NT2/D1 (cell line): Measurements from ENCODE around the gene GAL3ST2.
"Not testable (repeated sequence)": the region's sequence is repeated elsewhere in the genome, so short reads cannot be mapped to it uniquely, and the experiment has no call there.

ENCODE experiments used
- DNase-seq: peaks from one replicate; pipeline ENCODE4 v3.0.0-alpha.2; 2011; ENCODE audit warnings: low read depth, low spot score
- H3K27me3 ChIP-seq: 2 replicates; pipeline ENCODE4 v1.6.0; 2011; ENCODE audit warnings: mild to moderate bottlenecking; ENCODE audit not compliant: insufficient read length, insufficient read depth
- H3K36me3 ChIP-seq: 2 replicates; pipeline ENCODE4 v1.6.1; 2011; ENCODE audit warnings: mild to moderate bottlenecking, low read length, mixed read lengths; ENCODE audit not compliant: insufficient read depth, insufficient read length
- H3K4me1 ChIP-seq: 2 replicates; pipeline ENCODE4 v1.5.1; 2011; ENCODE audit not compliant: insufficient read depth, insufficient read length
- H3K4me3 ChIP-seq: 2 replicates; pipeline ENCODE4 v1.5.1; 2011; ENCODE audit warnings: low read depth; ENCODE audit not compliant: insufficient read length
- H3K9ac ChIP-seq: 2 replicates; pipeline ENCODE4 v1.6.0; 2011; ENCODE audit warnings: low read depth; ENCODE audit not compliant: insufficient read length
- H3K9me3 ChIP-seq: 2 replicates; pipeline ENCODE4 v1.5.1; 2011; ENCODE audit warnings: mild to moderate bottlenecking, low read length; ENCODE audit not compliant: insufficient read depth
- SUZ12 ChIP-seq: IDR thresholded peaks from 2 replicates; pipeline ENCODE4 v1.6.1; 2011; ENCODE audit not compliant: insufficient read length, insufficient read depth; ENCODE audit errors: extremely low read depth
- YY1 ChIP-seq: IDR thresholded peaks from 2 replicates; pipeline ENCODE4 v1.6.1; 2011; ENCODE audit not compliant: insufficient read length, insufficient read depth
- ZNF274 ChIP-seq: IDR thresholded peaks from 2 replicates; pipeline ENCODE4 v1.6.1; 2011; ENCODE audit warnings: mild to moderate bottlenecking, low read depth, low read length

The GAL3ST2 gene

GRCh38 chr2:241741016-241741415 is 35.6 kb upstream of the GAL3ST2 start:
- Histone ChIP-seq H3K9me3 (no peaks in the 10 kb centered on the region), H3K27me3 (no peaks in the 10 kb centered on the region), H3K4me3 (no peak overlapping the region), H3K36me3 (peaks cover 44% of the 10 kb centered on the region), H3K4me1 (peaks cover 10% of the 10 kb centered on the region), H3K9ac (no peak overlapping the region)
- TF ChIP-seq YY1 (no peak), SUZ12 (no peak), ZNF274 (no peak)
- DNase-seq, result no peak

- H3K4me1 ChIP-seq, result peaks cover 6% of the 10 kb centered on the region
- peaks cover 47% of the 10 kb centered on the region for H3K36me3 ChIP-seq
- TF ChIP-seq ZNF274 (no peak), SUZ12 (no peak), YY1 (no peak)
- no peak overlapping the region for H3K4me3 ChIP-seq
- no peaks in the 10 kb centered on the region for H3K9me3 ChIP-seq
- no peak overlapping the region for H3K9ac ChIP-seq
- no peaks in the 10 kb centered on the region for H3K27me3 ChIP-seq
- DNase-seq, result no peak
Measured at GRCh38 chr2:241742320-241742939, 34.2 kb upstream of the GAL3ST2 start.

DNA sequence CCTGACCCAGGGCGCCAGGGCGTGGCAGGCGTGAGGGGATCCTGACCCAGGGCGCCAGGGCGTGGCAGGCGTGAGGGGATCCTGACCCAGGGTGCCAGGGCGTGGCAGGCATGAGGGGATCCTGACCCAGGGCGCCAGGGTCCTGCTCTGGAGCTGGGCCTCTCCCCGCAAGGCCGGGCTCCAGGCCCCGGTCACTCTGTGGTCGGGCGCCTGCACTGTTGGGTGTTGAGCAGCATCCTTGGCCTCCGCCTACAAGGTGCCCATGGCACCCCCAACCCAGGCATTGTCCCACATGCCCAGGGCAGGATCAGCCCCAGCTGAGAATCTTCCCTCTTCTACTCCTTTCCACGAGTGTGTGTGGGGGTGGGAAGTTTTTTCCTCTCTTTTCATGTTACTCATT is 33.6 kb upstream of the GAL3ST2 start:
- H3K9me3 ChIP-seq, H3K4me1 ChIP-seq, H3K4me3 ChIP-seq, H3K9ac ChIP-seq, DNase-seq, H3K27me3 ChIP-seq: not testable (repeated sequence)
- H3K36me3 ChIP-seq, result peaks cover 44% of the 10 kb centered on the region

GRCh38 chr2:241743620-241744019 is 33.0 kb upstream of the GAL3ST2 start:
- Histone ChIP-seq H3K27me3 (no peaks in the 10 kb centered on the region), H3K36me3 (peaks cover 38% of the 10 kb centered on the region), H3K9ac (no peak overlapping the region), H3K4me3 (no peak overlapping the region), H3K4me1 (peaks cover 3% of the 10 kb centered on the region), H3K9me3 (no peaks in the 10 kb centered on the region)
- TF ChIP-seq ZNF274 (no peak), SUZ12 (no peak), YY1 (no peak)
- no peak for DNase-seq

DNA sequence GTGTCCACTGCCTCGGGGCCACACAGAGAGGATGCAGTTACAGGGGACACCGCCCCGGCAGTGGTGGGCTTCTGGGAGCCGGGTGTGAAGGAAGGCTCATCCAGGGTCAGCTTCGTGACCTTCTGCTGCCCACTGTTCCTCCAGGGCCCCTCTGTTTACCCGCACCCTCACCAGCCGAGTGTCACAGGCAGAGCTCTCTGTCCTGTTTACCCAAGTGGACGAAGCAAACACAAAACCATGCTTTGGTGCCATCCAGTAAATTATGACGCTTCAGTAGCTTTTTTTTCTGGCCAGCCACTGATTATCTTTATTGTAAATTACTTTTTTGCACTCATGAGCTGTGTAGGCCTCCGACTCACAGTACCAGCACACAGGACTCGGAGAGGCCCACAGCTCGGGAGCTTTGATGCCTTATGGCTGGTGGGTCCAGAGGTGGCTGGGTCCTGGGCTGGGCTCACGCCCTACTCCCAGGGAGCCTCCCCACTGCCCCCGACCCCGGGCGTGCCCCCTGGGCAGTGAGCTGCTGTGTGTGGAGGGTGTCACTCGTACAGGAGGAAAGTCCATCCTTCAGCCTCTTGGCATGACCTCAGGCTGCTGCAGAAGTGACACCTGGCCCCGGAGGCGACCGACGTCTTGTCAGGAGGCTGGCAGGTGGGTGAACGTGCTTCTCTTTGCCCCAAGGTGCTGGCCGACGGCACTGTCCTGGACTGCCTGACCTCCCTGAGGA is 32.4 kb upstream of the GAL3ST2 start:
- no peaks in the 10 kb centered on the region for H3K9me3 ChIP-seq
- H3K36me3 ChIP-seq, result peaks cover 38% of the 10 kb centered on the region
- H3K9ac ChIP-seq, result no peak overlapping the region
- DNase-seq, result no peak
- H3K27me3 ChIP-seq, result no peaks in the 10 kb centered on the region
- TF ChIP-seq YY1, result no peak
- TF ChIP-seq SUZ12, result no peak
- H3K4me1 ChIP-seq, result peaks cover 3% of the 10 kb centered on the region
- H3K4me3 ChIP-seq, result no peak overlapping the region

DNA sequence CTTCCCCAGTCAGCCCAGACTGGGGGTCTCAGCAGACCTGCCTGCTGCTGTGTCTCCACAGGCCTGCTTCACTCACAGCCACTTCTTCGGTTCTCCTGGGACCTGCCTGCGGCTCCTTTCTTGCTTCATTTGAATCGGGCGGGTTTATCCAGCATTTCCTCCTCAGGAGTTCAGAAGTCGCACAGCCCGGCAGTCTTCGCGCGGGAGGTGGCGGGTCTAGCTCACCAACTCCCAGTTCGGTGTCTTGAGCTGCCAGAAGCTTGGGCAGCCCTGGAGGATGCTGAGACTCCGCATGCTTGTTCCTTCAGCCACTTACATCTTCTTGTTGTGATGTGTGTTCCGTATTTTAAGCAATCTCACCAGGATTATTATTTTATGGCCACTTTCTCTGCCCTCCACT is 31.3 kb upstream of the GAL3ST2 start:
- H3K36me3 ChIP-seq, result peaks cover 44% of the 10 kb centered on the region
- no peak for DNase-seq
- no peak overlapping the region for H3K4me3 ChIP-seq
- H3K9me3 ChIP-seq, result no peaks in the 10 kb centered on the region
- H3K27me3 ChIP-seq, result no peaks in the 10 kb centered on the region
- H3K4me1 ChIP-seq, result peaks cover 3% of the 10 kb centered on the region
- TF ChIP-seq SUZ12 (no peak), ZNF274 (no peak), YY1 (no peak)
- H3K9ac ChIP-seq, result no peak overlapping the region

DNA sequence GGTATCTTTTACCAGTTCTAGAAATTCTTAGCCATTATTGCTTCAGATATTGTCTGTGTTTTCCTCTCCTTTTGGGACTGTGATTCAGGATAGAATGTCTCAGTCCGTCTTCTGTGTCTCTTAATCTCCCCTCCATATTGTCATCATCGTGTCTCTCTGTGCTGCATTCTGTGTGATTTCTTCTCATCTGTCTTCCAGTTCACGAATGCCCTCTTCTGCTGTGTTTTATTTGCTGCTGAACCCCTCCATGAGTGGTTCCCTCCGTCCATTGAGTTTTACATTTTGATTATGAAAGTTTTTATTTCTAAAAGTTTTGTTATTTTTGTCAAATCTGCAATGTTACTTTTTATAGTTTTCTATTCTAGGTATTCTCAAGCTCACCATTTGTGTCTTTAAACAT is 30.5 kb upstream of the GAL3ST2 start:
- no peak for DNase-seq
- Histone ChIP-seq H3K36me3 (peaks cover 43% of the 10 kb centered on the region), H3K4me3 (no peak overlapping the region), H3K9me3 (no peaks in the 10 kb centered on the region), H3K9ac (no peak overlapping the region), H3K4me1 (peaks cover 3% of the 10 kb centered on the region), H3K27me3 (no peaks in the 10 kb centered on the region)
- TF ChIP-seq YY1 (no peak), ZNF274 (no peak), SUZ12 (no peak)
